H9 (cell line): Measurements from ENCODE around the gene SSTR5. TPM values are rescaled to one million over a fixed set of nuclear protein-coding genes. Genes with fewer than 3 reads are reported as not detected.

ENCODE experiments used
- DNase-seq: peaks from one replicate; pipeline ENCODE4 v3.0.0-alpha.2; 2017
- H2AFZ ChIP-seq: one replicate; pipeline ENCODE4 v1.6.1; 2013; ENCODE audit warnings: mild to moderate bottlenecking, low read length, control low read depth, moderate library complexity
- H2AK5ac ChIP-seq: 2 replicates; pipeline ENCODE4 v1.6.1; 2013; ENCODE audit warnings: low read length, control low read depth, mixed read lengths; ENCODE audit not compliant: insufficient read length
- H2BK120ac ChIP-seq: one replicate; pipeline ENCODE4 v1.6.1; 2013; ENCODE audit warnings: low read depth, mild to moderate bottlenecking, low read length, control low read depth, inconsistent platforms; ENCODE audit not compliant: poor library complexity, severe bottlenecking
- H2BK12ac ChIP-seq: 2 replicates; pipeline ENCODE4 v1.6.1; 2013; ENCODE audit warnings: low read length, control low read depth, mixed read lengths, low read depth; ENCODE audit not compliant: insufficient read length
- H2BK15ac ChIP-seq: 2 replicates; pipeline ENCODE4 v1.6.1; 2013; ENCODE audit warnings: low read depth, low read length, control low read depth
- H2BK20ac ChIP-seq: one replicate; pipeline ENCODE4 v1.6.1; 2013; ENCODE audit warnings: low read depth, mild to moderate bottlenecking, low read length, control low read depth, inconsistent platforms; ENCODE audit not compliant: poor library complexity, severe bottlenecking
- H2BK5ac ChIP-seq: 2 replicates; pipeline ENCODE4 v1.6.1; 2013; ENCODE audit warnings: low read length, control low read depth, mixed read lengths; ENCODE audit not compliant: insufficient read length
- H3K14ac ChIP-seq: 2 replicates; pipeline ENCODE4 v1.6.1; 2013; ENCODE audit warnings: low read length, control low read depth; ENCODE audit not compliant: insufficient read depth
- H3K18ac ChIP-seq: 2 replicates; pipeline ENCODE4 v1.6.1; 2013; ENCODE audit warnings: low read depth, mild to moderate bottlenecking, mixed read lengths, low read length, control low read depth; ENCODE audit not compliant: insufficient read length
- H3K23ac ChIP-seq: 2 replicates; pipeline ENCODE4 v1.6.1; 2013; ENCODE audit warnings: low read length, control low read depth, mixed read lengths, low read depth; ENCODE audit not compliant: insufficient read length
- H3K23me2 ChIP-seq: 2 replicates; pipeline ENCODE4 v1.6.1; 2013; ENCODE audit warnings: low read depth, mild to moderate bottlenecking, mixed read lengths, low read length, control low read depth; ENCODE audit not compliant: insufficient read length, poor library complexity, severe bottlenecking
- H3K27ac ChIP-seq: 2 replicates; pipeline ENCODE4 v1.5.1; 2013; ENCODE audit warnings: low read length, control low read depth, mixed read lengths, low read depth; ENCODE audit not compliant: insufficient read length
- H3K27me3 ChIP-seq: 2 replicates; pipeline ENCODE4 v1.6.1; 2013; ENCODE audit warnings: low read length, control low read depth, inconsistent platforms; ENCODE audit not compliant: insufficient read depth
- H3K4ac ChIP-seq: 2 replicates; pipeline ENCODE4 v1.6.1; 2013; ENCODE audit warnings: low read depth, mild to moderate bottlenecking, control low read depth, inconsistent platforms, low read length, moderate library complexity
- H3K4me1 ChIP-seq: 2 replicates; pipeline ENCODE4 v1.6.1; 2013; ENCODE audit warnings: low read length, control low read depth, inconsistent platforms; ENCODE audit not compliant: insufficient read depth
- H3K4me2 ChIP-seq: 2 replicates; pipeline ENCODE4 v1.6.1; 2013; ENCODE audit warnings: low read length, control low read depth, mixed read lengths; ENCODE audit not compliant: insufficient read length, insufficient read depth
- H3K56ac ChIP-seq: 2 replicates; pipeline ENCODE4 v1.6.1; 2013; ENCODE audit warnings: low read depth, mild to moderate bottlenecking, mixed read lengths, low read length, control low read depth; ENCODE audit not compliant: insufficient read length
- H3K79me1 ChIP-seq: 2 replicates; pipeline ENCODE4 v1.6.1; 2013; ENCODE audit warnings: low read depth, mild to moderate bottlenecking, moderate library complexity, low read length, control low read depth, inconsistent platforms; ENCODE audit not compliant: insufficient read depth, poor library complexity, severe bottlenecking
- H3K79me2 ChIP-seq: 2 replicates; pipeline ENCODE4 v1.6.1; 2013; ENCODE audit warnings: low read length, control low read depth, inconsistent platforms; ENCODE audit not compliant: insufficient read depth
- H3K9ac ChIP-seq: 2 replicates; pipeline ENCODE4 v1.6.1; 2013; ENCODE audit warnings: low read length, control low read depth, mixed read lengths; ENCODE audit not compliant: insufficient read length; ENCODE audit errors: extremely low read depth
- H3K9me3 ChIP-seq: one replicate; pipeline ENCODE4 v1.6.1; 2013; ENCODE audit warnings: low read depth, low read length, inconsistent platforms; ENCODE audit not compliant: control insufficient read depth
- H3T11ph ChIP-seq: one replicate; pipeline ENCODE4 v1.6.1; 2013; ENCODE audit warnings: mild to moderate bottlenecking, low read length, control low read depth, inconsistent platforms
- H4K20me1 ChIP-seq: one replicate; pipeline ENCODE4 v1.6.1; 2013; ENCODE audit not compliant: control insufficient read depth, insufficient read length, insufficient read depth
- H4K5ac ChIP-seq: 2 replicates; pipeline ENCODE4 v1.6.1; 2013; ENCODE audit warnings: low read depth, mild to moderate bottlenecking, mixed read lengths, low read length, control low read depth; ENCODE audit not compliant: insufficient read length
- H4K8ac ChIP-seq: replicated peaks from 2 replicates; pipeline ENCODE4 v1.6.1; 2013; ENCODE audit warnings: low read length, control low read depth, mixed read lengths, low read depth; ENCODE audit not compliant: insufficient read length
- H4K91ac ChIP-seq: 2 replicates; pipeline ENCODE4 v1.6.1; 2013; ENCODE audit warnings: low read depth, mild to moderate bottlenecking, moderate library complexity, mixed read lengths, low read length, control low read depth; ENCODE audit not compliant: insufficient read length
- H3K27ac Mint-ChIP-seq, 3 experiments: 2 replicates in 2 of 3; 3 replicates in 1 of 3; pipeline ENCODE4 v1.8.0; 2020 to 2021; ENCODE audit warnings: mixed read lengths in 3 of 3, mild to moderate bottlenecking in 1 of 3, moderate library complexity in 1 of 3
- H3K27me3 Mint-ChIP-seq: 2 replicates; pipeline ENCODE4 v1.8.0; 2021; ENCODE audit warnings: low read depth, mild to moderate bottlenecking, moderate library complexity, mixed read lengths
- H3K36me3 Mint-ChIP-seq, 3 experiments: 2 replicates in 2 of 3; 3 replicates in 1 of 3; pipeline ENCODE4 v1.8.0; 2020 to 2021; ENCODE audit warnings: low read depth in 3 of 3, mixed read lengths in 3 of 3; ENCODE audit not compliant: insufficient read depth in 1 of 3
- H3K4me1 Mint-ChIP-seq, 2 experiments: 2 replicates each; pipeline ENCODE4 v1.8.0; 2020; ENCODE audit warnings: mixed read lengths in 2 of 2
- H3K4me3 Mint-ChIP-seq, 2 experiments: 2 replicates in 1 of 2; 3 replicates in 1 of 2; pipeline ENCODE4 v1.8.0; 2020 to 2021; ENCODE audit warnings: mild to moderate bottlenecking in 2 of 2, mixed read lengths in 2 of 2, moderate library complexity in 1 of 2
- H3K9me3 Mint-ChIP-seq, 2 experiments: 2 replicates in 1 of 2; 3 replicates in 1 of 2; pipeline ENCODE4 v1.8.0; 2020; ENCODE audit warnings: mild to moderate bottlenecking in 2 of 2, mixed read lengths in 2 of 2, moderate library complexity in 1 of 2
- CTCF ChIP-seq: fragments of 200-600 bp; sonication (generic); conservative IDR thresholded peaks from 3 replicates; pipeline ENCODE4 v1.8.0; 2021; ENCODE audit warnings: antibody characterized with exemption, mild to moderate bottlenecking
- WGBS: extraction: QIAGEN DNeasy Blood & Tissue Kit; methylation state at CpG from one replicate; pipeline ENCODE4 v1.1.7; 2013; ENCODE audit warnings: missing lambda C conversion rate, low lambda C conversion rate, mixed read lengths; ENCODE audit not compliant: insufficient read length; ENCODE audit errors: extremely low coverage; 5-methylcytosine and 5-hydroxymethylcytosine counted together
- total RNA-seq: library from RNA; stranded (reverse); gene quantifications from 2 replicates; pipeline ENCODE4 v1.2.1, GENCODE V29; 2021

SSTR5 gene
- total RNA-seq, 1 experiment from 2014 or later, result 0.22 TPM

- Histone ChIP-seq H2BK12ac (no peak overlapping the region), H3K79me1 (no peaks in the 10 kb centered on the region), H3K4me1 (no peaks in the 10 kb centered on the region), H2AFZ (no peak overlapping the region), H3K9ac (no peak overlapping the region), H2BK5ac (no peak overlapping the region), H4K20me1 (no peaks in the 10 kb centered on the region), H3K27me3 (no peaks in the 10 kb centered on the region), H3K27ac (no peak overlapping the region), H3K56ac (no peak overlapping the region), H2AK5ac (no peak overlapping the region), H3K9me3 (no peaks in the 10 kb centered on the region), H2BK20ac (no peak overlapping the region), H3K23ac (no peak overlapping the region), H2BK15ac (no peak overlapping the region), H3K4ac (no peak overlapping the region), H2BK120ac (no peak overlapping the region), H3K14ac (no peak overlapping the region), H3T11ph (no peak overlapping the region), H4K8ac (no peak overlapping the region), H3K4me2 (no peak overlapping the region), H3K79me2 (no peaks in the 10 kb centered on the region), H3K18ac (no peak overlapping the region), H4K91ac (no peak overlapping the region), H3K23me2 (peaks cover 7% of the 10 kb centered on the region), H4K5ac (no peak overlapping the region)
- Mint-ChIP-seq H3K27ac (no peak overlapping the region), H3K27me3 (peaks cover 7% of the 10 kb centered on the region), H3K36me3 (0 out of 7 replicates have a peak, but pooled peaks cover 0 to 11% (median 0%) of the 10 kb centered on the region in 3 experiments), H3K4me1 (0 out of 4 replicates have a peak, but pooled peaks cover 0 to 2% of the 10 kb centered on the region in 2 experiments), H3K9me3 (peaks cover 10 to 11% of the 10 kb centered on the region in 2 experiments; a peak in 4 of 5 replicates), H3K4me3 (no peak overlapping the region)
- TF ChIP-seq CTCF, result no peak
- no CpG with 5 or more reads among the region's 38 CpGs for WGBS
- DNase-seq, result no peak
These were observed 27.1 kb upstream of the SSTR5 start for GRCh38 chr16:1045310-1045992.
